ENCODE data around the gene GRIN1. TPM values are rescaled to one million over a fixed set of nuclear protein-coding genes. Genes with fewer than 3 reads are reported as not detected.

GRIN1 gene
- polyA plus RNA-seq, 3 donors: not detected

GRCh38 chr9:137205126-137206069, 66.4 kb downstream of the GRIN1 start, which contains the start of the genes NDOR1 and TMEM203:
Gene NDOR1, plus strand, starts transcription at chr9:137205700. Its CDS starts 78 bp downstream, at chr9:137205778.
Gene TMEM203, minus strand, starts transcription at chr9:137205648. Its CDS starts 234 bp downstream, at chr9:137205414.
- DNase-seq (ENCODE audit: low read depth in 3 of 3, low spot score in 2 of 3): peak; percentile 53 to 83 (median 78)

GRCh38 chr9:137206602-137207001, 67.6 kb downstream of the GRIN1 start:
- DNase-seq (ENCODE audit: low read depth in 3 of 3, low spot score in 2 of 3): no peak

GRCh38 chr9:137211532-137211931, 72.6 kb downstream of the GRIN1 start:
- no peak for DNase-seq (ENCODE audit: low read depth in 3 of 3, low spot score in 2 of 3)

GRCh38 chr9:137212520-137212919, 73.6 kb downstream of the GRIN1 start:
- no peak for DNase-seq (ENCODE audit: low read depth in 3 of 3, low spot score in 2 of 3)

- DNase-seq (ENCODE audit: low read depth in 3 of 3, low spot score in 2 of 3): no peak
These were observed 74.5 kb downstream of the GRIN1 start for GRCh38 chr9:137213160-137214060.

- DNase-seq (ENCODE audit: low read depth in 3 of 3, low spot score in 2 of 3): no peak
These were observed 75.7 kb downstream of the GRIN1 start for GRCh38 chr9:137214620-137215019.

GRCh38 chr9:137215196-137215986, 76.4 kb downstream of the GRIN1 start:
- DNase-seq (ENCODE audit: low read depth in 3 of 3, low spot score in 2 of 3): no peak

GRCh38 chr9:137216188-137216965, 77.4 kb downstream of the GRIN1 start:
- no peak for DNase-seq (ENCODE audit: low read depth in 3 of 3, low spot score in 2 of 3)

GRCh38 chr9:137217276-137218211, 78.6 kb downstream of the GRIN1 start:
- no peak for DNase-seq (ENCODE audit: low read depth in 3 of 3, low spot score in 2 of 3)

GRCh38 chr9:137218212-137218753, 79.3 kb downstream of the GRIN1 start:
- no peak for DNase-seq (ENCODE audit: low read depth in 3 of 3, low spot score in 2 of 3)

Other genes with a start within 250 kb of the GRIN1 start
- gene FBXW5, start 194.4 kb upstream of the GRIN1 start, polyA plus RNA-seq (ENCODE audit: insufficient read length in 3 of 3): 10 to 100 TPM; 32.5 to 43.5 (median 38.4) TPM
- under 1 TPM; 0.28 to 0.58 (median 0.46) TPM for gene C8G, start 193.9 kb upstream of the GRIN1 start, polyA plus RNA-seq (ENCODE audit: insufficient read length in 3 of 3)
- 10 to 100 TPM; 13.1 to 18.8 (median 15.9) TPM for gene LCN12, start 186.9 kb upstream of the GRIN1 start, polyA plus RNA-seq (ENCODE audit: insufficient read length in 3 of 3)
- 10 to 100 TPM; 20.9 to 29.3 (median 25.4) TPM for gene PTGDS, start 161.7 kb upstream of the GRIN1 start, polyA plus RNA-seq (ENCODE audit: insufficient read length in 3 of 3)
- gene LCNL1, start 156.2 kb upstream of the GRIN1 start, polyA plus RNA-seq (ENCODE audit: insufficient read length in 3 of 3): under 1 TPM; 0.03 to 0.23 (median 0.12) TPM
- gene PAXX, start 146.7 kb upstream of the GRIN1 start, polyA plus RNA-seq (ENCODE audit: insufficient read length in 3 of 3): 10 to 100 TPM; 22.3 to 27.0 (median 24.4) TPM
- gene CLIC3, start 142.6 kb upstream of the GRIN1 start, polyA plus RNA-seq (ENCODE audit: insufficient read length in 3 of 3): under 1 TPM in 2 of 3 donors, not detected in 1; 0.36 to 0.38 TPM
- gene ABCA2, start 110.9 kb upstream of the GRIN1 start, polyA plus RNA-seq (ENCODE audit: insufficient read length in 3 of 3): 10 to 100 TPM; 42.0 to 49.0 (median 46.3) TPM
- under 1 TPM in 1 of 3 donors, not detected in 2; 0.06 TPM for gene FUT7, start 107.1 kb upstream of the GRIN1 start, polyA plus RNA-seq (ENCODE audit: insufficient read length in 3 of 3)
- gene NPDC1, start 93.0 kb upstream of the GRIN1 start, polyA plus RNA-seq (ENCODE audit: insufficient read length in 3 of 3): 10 to 100 TPM; 16.3 to 20.1 (median 18.7) TPM
- gene ENTPD2, start 85.1 kb upstream of the GRIN1 start, polyA plus RNA-seq (ENCODE audit: insufficient read length in 3 of 3): 1 to 10 TPM; 2.9 to 3.9 (median 3.3) TPM
- gene SAPCD2, start 68.6 kb upstream of the GRIN1 start, polyA plus RNA-seq (ENCODE audit: insufficient read length in 3 of 3): 1 to 10 TPM; 5.4 to 6.2 (median 5.9) TPM
- 1 to 10 TPM; 3.5 to 5.4 (median 3.8) TPM for gene UAP1L1, start 61.6 kb upstream of the GRIN1 start, polyA plus RNA-seq (ENCODE audit: insufficient read length in 3 of 3)
- gene MAN1B1, start 52.2 kb upstream of the GRIN1 start, polyA plus RNA-seq (ENCODE audit: insufficient read length in 3 of 3): 10 to 100 TPM; 43.6 to 48.3 (median 47.0) TPM
- 10 to 100 TPM; 11.8 to 19.8 (median 11.9) TPM for gene DPP7, start 24.4 kb upstream of the GRIN1 start, polyA plus RNA-seq (ENCODE audit: insufficient read length in 3 of 3)
- not detected for gene LRRC26, start 30.9 kb downstream of the GRIN1 start, polyA plus RNA-seq (ENCODE audit: insufficient read length in 3 of 3)
- not detected for gene TMEM210, start 32.9 kb downstream of the GRIN1 start, polyA plus RNA-seq (ENCODE audit: insufficient read length in 3 of 3)
- 10 to 100 TPM; 29.1 to 34.5 (median 31.9) TPM for gene ANAPC2, start 49.4 kb downstream of the GRIN1 start, polyA plus RNA-seq (ENCODE audit: insufficient read length in 3 of 3)
- 10 to 100 TPM; 41.4 to 52.2 (median 43.2) TPM for gene SSNA1, start 49.5 kb downstream of the GRIN1 start, polyA plus RNA-seq (ENCODE audit: insufficient read length in 3 of 3)
- gene TPRN, start 61.6 kb downstream of the GRIN1 start, polyA plus RNA-seq (ENCODE audit: insufficient read length in 3 of 3): 10 to 100 TPM; 12.8 to 15.5 (median 13.2) TPM
- 10 to 100 TPM; 39.7 to 44.3 (median 42.6) TPM for gene TMEM203, start 66.5 kb downstream of the GRIN1 start, polyA plus RNA-seq (ENCODE audit: insufficient read length in 3 of 3)
- gene NDOR1, start 66.5 kb downstream of the GRIN1 start, polyA plus RNA-seq (ENCODE audit: insufficient read length in 3 of 3): 1 to 10 TPM; 7.6 to 8.2 (median 8.2) TPM
- gene RNF208, start 83.1 kb downstream of the GRIN1 start, polyA plus RNA-seq (ENCODE audit: insufficient read length in 3 of 3): 1 to 10 TPM; 5.1 to 7.2 (median 5.2) TPM
- gene CYSRT1, start 86.0 kb downstream of the GRIN1 start, polyA plus RNA-seq (ENCODE audit: insufficient read length in 3 of 3): 1 to 10 TPM; 3.1 to 6.6 (median 5.6) TPM
- 1 to 10 TPM; 3.0 to 8.0 (median 4.6) TPM for gene RNF224, start 88.3 kb downstream of the GRIN1 start, polyA plus RNA-seq (ENCODE audit: insufficient read length in 3 of 3)
- 1 to 10 TPM; 2.8 to 6.0 (median 5.2) TPM for gene SLC34A3, start 91.7 kb downstream of the GRIN1 start, polyA plus RNA-seq (ENCODE audit: insufficient read length in 3 of 3)
- 100 to 1,000 TPM; 332 to 418 (median 352) TPM for gene TUBB4B, start 102.1 kb downstream of the GRIN1 start, polyA plus RNA-seq (ENCODE audit: insufficient read length in 3 of 3)
- 1 to 10 TPM in 2 of 3 donors, under 1 TPM in 1; 0.75 to 1.6 (median 1.1) TPM for gene STPG3, start 112.1 kb downstream of the GRIN1 start, polyA plus RNA-seq (ENCODE audit: insufficient read length in 3 of 3)
- 10 to 100 TPM; 45.5 to 54.0 (median 51.3) TPM for gene NELFB, start 116.2 kb downstream of the GRIN1 start, polyA plus RNA-seq (ENCODE audit: insufficient read length in 3 of 3)
- 1 to 10 TPM; 3.7 to 4.3 (median 4.2) TPM for gene TOR4A, start 138.6 kb downstream of the GRIN1 start, polyA plus RNA-seq (ENCODE audit: insufficient read length in 3 of 3)
- 1 to 10 TPM; 5.3 to 7.5 (median 6.4) TPM for gene NRARP, start 163.1 kb downstream of the GRIN1 start, polyA plus RNA-seq (ENCODE audit: insufficient read length in 3 of 3)

All from right renal cortex interstitium (tissue), 3 donors.